ENCODE measurements around the gene SLC6A3.
"Not testable (repeated sequence)": the region's sequence is repeated elsewhere in the genome, so short reads cannot be mapped to it uniquely, and the experiment has no call there.

Gene SLC6A3

GRCh38 chr5:1439388-1440097 lies 5.7 kb downstream of the SLC6A3 start:
- DNase-seq = no peak

DNA sequence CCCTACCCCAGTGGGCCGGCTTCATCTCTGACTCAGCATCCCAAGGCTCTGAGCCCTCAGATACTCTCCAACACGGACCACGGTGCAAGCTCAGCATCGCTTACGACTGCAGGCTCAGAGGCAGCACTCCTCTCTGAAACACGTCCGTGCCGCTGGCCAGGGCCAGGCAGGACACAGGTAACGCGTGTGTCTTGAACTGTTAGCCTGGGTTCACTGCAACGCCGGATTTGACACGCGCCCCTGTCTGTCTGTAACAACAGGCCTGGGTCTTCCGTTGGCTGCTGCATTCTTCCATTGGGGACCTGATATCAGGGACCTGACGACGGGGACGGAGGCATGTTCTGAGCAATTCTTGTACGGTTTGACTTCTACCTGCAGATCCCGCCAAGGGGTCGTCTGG lies 6.4 kb downstream of the SLC6A3 start:
- DNase-seq = no peak

DNA sequence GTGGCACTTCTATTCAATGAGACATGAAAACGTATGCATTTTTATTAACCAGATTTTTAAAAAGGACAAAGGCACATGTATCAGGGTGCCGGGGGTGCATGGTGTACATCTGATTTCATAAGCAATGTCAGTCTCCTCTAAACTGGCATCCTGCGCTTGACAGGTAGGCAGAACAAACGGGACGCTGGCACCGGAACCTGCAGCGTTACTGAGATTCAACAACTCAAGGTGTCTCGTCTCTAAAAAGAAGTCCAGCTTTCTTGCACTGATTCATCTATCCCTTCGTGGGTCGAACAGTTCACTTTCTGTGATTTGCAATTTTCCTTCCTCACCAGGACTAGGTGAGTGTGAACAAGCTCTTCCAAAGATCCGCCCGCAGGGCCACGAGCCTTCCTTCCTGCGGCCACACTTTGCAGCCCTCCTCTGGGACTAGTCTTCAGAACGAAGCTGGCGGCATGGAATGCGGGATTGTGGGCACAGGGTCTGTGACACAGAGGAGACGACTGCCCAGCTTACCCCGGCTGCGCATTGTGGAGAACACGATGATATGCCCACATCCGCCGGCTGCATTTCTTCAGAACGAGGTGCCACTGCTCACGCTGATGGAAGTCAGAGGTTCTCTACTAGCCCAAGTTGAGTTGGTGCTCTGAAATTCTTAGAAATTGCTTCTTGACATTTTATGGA lies 7.2 kb downstream of the SLC6A3 start:
- no peak for DNase-seq

DNA sequence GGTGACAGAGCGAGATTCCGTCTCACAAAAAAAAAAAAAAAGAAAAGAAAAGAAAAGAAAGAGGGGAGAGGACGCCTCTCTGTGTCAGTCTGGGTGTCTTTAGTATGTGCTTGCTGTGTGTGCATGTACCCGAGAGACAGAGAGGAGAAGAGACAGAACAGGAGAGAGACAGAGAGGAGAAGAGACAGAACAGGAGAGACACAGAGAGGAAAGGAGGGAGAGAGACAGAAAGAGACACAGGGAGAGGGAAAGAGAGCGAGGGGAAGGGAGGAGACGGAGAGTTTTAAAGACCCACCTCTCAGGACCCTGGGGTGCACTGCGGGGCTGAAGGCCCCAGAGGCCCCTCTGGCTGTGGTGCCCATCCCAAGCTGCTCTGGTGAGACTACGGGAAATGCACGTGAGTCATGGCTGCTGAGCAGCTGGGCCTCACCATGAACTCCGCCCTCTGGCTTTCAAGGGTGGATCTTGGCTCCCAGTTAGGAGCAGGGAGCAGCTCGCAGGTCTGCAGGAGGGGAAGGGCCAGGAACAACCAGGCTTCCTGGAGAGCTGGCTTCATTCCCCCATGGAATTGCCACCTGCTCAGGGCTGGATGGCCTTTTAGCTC lies 7.9 kb downstream of the SLC6A3 start:
- DNase-seq = no peak

DNA sequence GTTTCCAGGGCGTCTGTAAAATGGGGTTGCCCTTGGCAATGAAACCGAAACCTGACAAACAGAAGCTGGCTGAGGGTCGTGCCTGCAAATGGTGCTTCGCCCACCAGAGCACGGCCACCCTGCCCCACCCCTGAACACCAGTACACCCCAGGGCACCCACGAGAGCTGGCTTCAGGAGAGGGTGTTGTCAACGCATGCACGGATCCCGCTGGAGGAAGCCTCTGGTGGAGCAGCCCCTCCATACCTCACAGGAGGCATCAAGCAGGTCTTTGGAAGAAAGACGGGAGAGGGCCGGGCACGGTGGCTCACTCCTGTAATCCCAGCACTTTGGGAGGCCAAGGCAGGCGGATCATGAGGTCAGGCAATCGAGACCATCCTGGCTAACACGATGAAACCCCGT lies 8.6 kb downstream of the SLC6A3 start:
- DNase-seq = no peak

DNA sequence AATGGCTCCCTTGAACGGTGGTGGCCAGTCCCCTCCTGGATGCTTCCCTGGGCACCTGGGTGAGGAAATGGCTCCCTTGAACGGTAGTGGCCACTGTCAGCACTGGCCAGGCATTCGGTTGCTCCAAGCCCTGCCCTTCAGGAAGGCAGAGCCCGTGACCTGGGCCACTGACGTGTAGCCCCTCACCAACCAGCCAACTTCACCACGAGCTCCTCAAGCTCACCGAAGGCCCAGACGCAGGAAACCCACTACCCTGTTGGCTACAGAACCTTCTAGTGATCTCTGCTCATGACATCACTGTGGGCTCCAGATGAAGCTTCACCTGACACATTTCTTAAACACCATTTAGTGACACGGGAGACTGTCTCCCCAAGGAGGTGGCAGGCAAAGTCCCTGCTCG lies 9.2 kb downstream of the SLC6A3 start:
- no peak for DNase-seq

GRCh38 chr5:1435369-1435768 lies 9.9 kb downstream of the SLC6A3 start:
- DNase-seq = no peak

DNA sequence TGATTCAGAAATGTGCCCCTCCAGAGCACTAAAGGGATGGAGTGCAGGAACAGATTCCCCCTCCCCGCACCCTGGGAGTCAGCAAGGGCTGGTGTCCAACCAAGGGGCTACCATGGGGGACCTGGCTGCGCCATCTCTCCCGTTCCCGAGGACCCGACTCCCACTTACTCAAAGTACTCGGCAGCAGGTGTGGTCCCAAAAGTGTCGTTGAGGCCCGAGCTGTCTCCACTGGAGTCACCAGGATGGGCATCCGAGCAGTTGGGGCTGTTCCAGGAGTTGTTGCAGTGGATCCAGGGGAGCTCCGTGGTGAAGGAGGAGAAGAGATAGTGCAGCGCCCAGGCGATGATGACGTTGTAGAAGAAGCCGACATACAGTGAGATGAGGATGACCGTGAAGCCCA lies 12.9 kb downstream of the SLC6A3 start:
- DNase-seq = no peak

DNA sequence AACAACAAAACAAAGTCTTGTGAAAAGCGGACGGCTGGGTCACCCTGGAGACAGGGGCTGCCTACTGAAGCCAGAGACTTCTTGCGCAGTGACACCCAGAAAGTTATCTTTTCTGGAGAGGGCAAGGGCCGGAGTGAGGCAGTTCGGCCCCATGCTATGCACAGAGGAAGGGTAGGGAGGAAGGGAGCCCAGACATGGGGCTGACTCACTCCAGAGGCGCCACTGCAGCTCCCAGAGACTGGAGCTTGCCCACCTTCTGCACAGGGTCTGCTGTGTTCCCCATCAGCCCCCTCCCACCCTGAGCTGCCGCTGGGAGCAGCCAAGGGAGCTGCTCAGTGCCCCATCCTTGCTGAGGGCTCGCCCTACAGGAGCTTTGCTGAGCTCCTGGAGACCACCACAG lies 13.3 kb downstream of the SLC6A3 start:
- no peak for DNase-seq

DNA sequence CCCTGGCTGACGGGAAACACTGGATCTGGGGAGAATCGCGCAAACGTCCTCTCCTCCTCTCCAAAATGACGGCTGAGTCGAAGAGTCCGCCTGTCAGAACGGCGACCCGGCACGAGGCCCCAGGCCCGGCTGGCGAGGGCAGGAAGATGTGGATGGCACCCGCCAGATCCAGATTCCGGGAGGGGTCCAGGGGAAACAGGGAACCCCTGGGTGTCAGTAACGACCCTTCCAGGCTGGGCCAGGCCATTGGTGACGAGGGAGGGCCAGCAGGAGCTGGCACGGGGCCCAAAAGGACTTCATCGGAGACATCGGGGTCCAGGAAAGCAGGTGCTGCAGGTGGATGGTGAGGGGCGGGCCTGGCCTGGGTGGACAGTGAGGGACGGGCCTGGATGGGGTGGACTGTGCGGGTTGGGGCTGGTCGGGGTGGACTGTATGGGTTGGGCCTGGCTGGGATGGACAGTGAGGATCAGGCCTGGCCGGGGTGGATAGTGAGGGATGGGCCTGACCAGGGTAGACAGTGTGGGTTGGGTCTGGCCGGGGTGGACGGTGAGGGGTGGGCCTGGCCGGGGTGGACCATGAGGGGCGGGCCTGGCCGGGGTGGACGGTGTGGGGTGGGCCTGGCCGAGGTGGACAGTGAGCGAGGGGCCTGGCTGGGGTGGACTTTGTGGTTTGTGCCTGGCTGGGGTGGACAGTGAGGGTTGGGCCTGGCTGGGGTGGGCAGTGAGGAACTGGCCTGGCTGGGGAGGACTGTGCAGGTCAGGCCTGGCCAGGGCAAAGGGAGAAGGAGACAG lies 14.0 kb downstream of the SLC6A3 start:
- no peak for DNase-seq

- DNase-seq = no peak
Observed at GRCh38 chr5:1430121-1430795, 15.0 kb downstream of the SLC6A3 start.

DNA sequence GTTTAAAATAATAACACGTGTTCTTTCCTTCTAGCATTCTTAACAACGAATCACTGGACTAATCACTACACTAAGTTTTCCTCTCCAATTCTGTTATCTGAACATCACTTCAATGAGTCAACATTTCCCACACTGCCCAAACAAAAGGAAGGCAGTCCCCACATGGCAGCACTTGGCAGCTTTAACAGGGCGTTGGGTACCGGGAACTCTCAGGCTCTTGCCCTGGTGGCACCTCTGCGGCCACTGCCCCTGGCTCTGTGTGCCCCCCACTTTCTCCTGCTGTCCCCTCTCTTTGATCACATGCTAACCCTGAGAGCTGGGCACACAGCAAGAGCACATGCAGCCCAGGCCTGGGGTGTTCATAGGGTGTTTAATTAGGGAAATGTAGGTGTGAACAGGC lies 15.7 kb downstream of the SLC6A3 start:
- DNase-seq = no peak

DNA sequence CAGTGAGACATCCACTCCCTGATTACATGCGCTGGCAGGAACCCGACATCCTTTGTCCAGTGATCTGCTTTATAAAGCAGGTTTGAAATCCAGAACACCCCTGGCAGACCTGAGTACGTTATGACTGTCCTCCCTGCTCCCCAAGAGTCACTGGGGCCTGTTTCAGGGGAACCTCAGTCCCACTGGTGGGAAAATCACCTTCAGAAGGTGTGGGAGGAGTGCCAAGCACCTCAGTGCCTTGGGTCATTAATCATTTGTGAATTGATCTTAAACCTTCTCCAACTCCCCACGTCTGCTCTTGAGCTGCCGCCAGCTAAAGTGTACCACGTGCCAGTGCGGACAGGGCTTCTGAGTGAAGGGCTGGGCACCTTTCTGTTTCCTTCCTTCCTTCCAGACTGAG lies 16.2 kb downstream of the SLC6A3 start:
- no peak for DNase-seq

DNA sequence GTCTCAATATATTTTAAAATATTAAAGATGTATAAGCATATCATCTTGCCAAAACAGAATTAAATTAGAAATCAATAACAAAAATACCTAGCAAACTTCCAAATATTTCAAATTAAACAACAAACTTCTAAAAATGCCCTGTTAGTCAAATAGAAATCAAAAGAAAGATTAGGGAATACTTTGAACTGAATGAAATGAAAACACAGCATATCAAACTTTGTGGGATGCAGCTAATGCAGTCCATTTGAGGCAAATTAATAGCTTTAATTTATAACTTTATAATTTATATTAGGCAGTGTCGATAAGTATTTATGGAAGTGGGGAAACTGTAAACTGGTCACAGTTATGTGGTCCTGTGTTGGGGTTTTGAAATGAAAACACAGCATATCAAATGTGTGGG lies 17.1 kb downstream of the SLC6A3 start:
- no peak for DNase-seq

GRCh38 chr5:1424716-1425115 lies 20.5 kb downstream of the SLC6A3 start:
- DNase-seq = no peak

DNA sequence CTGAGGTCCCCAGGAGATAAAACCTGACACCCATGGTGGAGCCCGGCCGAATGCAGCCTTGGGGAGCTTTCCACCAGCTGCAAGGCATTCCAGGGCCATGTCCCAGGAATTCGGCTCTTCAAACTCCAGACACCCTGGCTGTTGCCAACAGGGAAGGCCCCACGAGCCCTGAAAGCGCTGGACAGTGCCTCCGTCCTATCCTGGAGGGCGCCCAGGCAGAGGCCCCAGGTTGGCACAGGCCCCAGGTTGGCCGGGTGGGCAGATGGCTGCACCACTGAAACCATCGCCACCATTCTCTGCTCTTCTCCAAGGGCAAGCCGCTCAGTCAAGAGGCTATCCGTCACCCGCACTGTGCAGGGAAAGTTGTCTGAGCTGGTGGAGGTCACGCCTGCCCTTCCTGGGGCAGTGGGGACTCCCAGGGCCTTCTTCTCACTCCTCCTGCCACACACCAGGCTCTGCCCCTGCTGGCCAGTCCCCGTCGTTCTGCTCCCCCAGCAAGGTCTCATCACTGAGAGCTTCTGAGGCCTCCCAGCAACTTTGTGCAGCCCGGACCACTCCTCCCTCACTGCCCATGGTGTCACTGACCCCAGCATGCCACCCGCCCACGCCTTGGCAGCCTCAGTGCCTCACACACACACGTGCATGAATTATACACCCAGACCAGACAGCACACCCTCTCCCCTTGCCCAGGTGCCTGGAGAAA lies 21.2 kb downstream of the SLC6A3 start:
- DNase-seq = no peak

DNA sequence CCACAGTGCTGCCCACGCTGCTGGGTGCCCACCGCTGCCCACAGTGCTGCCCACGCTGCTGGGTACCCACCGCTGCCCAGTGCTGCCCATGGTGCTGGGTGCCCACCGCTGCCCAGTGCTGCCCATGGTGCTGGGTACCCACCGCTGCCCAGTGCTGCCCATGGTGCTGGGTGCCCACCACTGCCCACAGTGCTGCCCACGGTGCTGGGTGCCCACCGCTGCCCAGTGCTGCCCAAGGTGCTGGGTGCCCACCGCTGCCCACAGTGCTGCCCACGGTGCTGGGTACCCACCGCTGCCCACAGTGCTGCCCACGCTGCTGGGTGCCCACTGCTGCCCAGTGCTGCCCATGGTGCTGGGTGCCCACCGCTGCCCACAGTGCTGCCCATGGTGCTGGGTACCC lies 22.7 kb downstream of the SLC6A3 start:
- DNase-seq = not testable (repeated sequence)

DNA sequence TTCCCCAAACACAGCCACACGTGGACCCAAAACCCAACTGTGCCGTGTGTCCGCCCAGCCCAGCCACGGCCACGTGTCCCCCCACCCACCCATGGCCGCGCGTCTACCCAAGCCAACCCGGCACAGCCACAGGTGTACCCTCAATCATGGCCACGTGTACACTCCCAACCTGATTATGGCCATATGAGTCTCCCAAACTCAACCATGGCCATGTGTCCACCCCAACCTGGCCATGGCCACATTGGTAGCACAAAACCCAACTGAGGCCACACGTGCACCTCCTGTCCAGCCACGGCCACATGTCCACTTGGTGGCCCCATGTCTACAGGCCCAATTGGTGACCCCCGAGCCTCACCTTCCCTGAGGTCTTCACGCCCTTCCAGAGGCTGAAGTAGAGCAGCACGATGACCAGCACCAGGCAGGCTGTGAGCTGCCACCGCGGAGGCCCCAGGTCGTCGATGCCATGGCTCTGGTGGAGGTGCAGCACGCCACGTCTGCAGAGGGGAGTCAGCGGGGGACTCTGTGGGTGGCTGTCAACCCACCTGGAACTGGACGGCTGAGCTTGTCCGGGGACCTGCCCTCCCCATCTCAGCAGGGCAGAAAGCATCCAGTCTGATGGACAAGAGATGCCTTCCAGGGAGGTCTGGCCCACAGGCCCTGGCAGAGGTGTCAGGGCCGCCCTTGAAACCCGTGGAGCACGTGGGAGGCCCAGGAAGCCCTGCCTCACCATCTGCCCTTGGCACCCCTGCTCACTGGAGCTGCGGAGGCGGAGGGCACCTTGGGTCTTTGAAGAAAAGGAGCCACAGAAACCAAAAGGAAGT lies 23.5 kb downstream of the SLC6A3 start:
- DNase-seq = no peak

- DNase-seq = no peak
Observed at GRCh38 chr5:1420211-1421195, 24.7 kb downstream of the SLC6A3 start.
